GM18867 (cell line): ENCODE measurements around the gene SHROOM3.
A peak's percentile ranks its signal among the peaks of the same experiment; 100 is the strongest.

Experiments
- ATAC-seq: cut with Tn5 transposase; IDR thresholded peaks from one replicate; pipeline ENCODE4 v1.9.1; 2021; ENCODE audit warnings: mild to moderate bottlenecking, moderate library complexity; ENCODE audit not compliant: unreplicated experiment

The SHROOM3 gene

DNA sequence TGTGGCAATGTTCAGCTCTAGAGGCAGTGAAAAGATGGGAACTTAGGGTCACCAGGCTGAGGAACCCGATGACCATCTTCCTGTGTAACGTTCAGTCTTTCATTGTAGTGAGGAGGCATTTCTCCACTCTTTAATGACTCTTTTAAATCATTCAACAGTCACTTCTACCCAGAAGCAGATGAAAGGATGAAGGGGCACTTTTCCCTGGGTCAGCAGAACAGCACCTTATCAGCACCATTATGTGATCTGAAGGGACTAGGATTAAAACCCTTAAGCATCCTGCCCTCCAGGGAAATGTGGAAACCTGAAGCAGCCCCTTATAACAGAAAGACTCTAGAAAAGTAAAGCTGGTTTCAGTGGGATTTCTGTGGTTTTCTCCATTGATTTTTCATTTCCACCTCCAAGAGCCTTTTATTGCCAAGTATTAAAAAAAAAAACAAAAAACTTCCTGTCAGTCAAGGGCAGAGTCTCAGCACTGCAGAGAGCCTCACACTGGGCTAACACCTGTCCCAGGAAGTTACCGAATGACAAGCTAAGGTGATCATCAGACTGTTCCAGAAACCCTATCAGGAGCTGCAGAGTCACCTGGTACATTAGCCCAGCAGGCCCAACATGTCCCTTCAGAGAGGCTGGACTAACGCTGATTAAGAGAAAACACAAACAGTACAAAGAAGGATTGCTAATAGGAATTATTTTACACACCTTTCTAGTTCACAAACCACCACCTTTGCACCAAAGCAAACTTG lies 185.9 kb downstream of the SHROOM3 start:
- peak; percentile 51 for ATAC-seq

DNA sequence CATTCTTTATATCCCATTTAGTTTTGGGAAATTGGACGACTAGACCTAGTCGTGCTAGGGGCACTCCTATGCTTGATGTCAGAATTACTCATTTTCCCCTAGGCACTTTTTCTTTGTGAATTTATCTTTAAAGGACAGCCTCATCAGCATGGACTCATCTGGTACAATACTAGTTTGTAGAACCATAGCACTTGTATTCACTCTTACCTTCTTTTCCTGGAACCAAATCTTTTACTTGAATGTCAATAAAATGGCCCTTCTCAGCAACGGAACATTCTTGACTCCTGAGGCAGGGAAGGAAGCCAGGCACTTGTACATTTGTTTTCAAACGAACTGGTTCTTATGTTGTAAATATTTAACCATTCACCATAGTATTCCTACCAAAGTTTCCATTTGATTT lies 187.1 kb downstream of the SHROOM3 start:
- no peak for ATAC-seq

DNA sequence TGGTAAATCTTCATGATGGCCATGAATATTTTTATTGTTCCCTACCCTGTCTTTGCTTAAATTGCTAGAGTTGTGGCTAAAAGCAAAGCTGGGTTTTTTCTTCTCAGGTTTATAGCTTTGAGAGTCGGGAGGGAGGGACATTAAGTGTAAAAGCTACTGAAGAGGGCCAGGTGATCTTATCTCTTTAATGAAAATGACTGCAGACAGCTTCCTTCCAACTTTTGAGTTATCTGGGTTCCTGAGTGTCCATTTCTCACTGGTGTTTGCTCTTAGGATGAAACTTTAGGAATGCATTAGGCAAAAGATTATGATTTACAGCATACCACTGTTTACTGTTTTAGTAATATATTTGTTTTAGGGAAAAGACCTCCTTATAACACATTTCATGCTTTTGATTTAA lies 187.7 kb downstream of the SHROOM3 start:
- no peak for ATAC-seq

DNA sequence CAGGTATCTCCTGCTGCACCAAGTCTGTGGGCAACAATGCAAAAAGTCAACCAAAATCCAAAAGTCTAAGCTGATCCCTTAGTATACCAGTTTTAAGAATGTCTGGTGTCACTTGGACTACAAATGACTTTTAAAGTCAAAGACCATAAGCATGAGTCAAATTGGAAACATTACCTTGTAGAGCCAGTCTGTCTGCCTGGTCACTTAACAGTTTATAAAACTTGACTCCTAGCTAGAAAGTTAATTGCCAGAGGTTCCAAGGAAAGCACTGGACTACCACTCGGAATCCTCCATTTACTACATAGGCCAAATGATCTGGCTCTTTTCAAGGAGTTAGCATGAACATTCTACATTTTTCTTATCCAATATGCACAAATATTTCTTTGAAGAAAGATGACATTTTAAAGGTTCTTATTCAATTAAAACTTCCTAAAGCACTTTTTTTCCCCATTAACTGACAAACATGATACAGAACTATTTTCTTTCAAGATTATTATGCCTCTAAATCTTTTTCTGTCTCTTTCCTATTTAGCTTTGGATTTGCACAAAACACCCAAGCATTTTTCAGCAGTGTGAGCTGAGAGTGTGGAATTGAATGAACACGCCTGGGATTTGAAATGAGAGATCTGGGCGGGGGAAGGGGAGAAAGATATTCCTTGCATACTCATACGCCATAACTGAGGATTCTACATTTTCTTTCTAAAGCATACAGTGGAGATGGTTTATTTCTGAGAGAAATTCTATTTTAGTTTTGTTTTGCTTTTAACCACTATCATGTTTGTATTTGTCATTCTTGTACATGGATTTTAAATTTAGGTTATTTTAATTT lies 188.4 kb downstream of the SHROOM3 start:
- ATAC-seq, result no peak

DNA sequence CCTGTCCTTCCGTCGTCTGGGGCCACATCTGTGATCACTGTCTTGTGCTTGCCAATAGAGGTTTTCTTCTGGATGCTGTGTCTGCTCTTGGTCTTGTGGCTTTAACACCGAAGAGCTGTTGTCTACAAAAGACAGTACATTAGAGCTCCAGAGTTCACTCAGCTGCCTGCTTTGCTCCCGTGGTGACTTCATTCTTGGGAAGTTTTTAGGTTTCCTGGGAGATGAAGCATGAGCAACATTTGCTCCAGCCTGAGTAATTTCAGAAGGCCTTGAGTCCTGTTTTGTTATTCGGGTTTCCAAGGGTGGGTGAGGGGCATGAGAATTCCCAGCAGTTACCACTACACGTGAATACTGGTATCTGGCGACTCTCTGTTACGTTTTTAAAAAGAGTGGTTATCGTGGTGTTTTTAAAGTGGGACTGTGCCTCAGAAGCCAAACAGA lies 189.2 kb downstream of the SHROOM3 start:
- no peak for ATAC-seq

DNA sequence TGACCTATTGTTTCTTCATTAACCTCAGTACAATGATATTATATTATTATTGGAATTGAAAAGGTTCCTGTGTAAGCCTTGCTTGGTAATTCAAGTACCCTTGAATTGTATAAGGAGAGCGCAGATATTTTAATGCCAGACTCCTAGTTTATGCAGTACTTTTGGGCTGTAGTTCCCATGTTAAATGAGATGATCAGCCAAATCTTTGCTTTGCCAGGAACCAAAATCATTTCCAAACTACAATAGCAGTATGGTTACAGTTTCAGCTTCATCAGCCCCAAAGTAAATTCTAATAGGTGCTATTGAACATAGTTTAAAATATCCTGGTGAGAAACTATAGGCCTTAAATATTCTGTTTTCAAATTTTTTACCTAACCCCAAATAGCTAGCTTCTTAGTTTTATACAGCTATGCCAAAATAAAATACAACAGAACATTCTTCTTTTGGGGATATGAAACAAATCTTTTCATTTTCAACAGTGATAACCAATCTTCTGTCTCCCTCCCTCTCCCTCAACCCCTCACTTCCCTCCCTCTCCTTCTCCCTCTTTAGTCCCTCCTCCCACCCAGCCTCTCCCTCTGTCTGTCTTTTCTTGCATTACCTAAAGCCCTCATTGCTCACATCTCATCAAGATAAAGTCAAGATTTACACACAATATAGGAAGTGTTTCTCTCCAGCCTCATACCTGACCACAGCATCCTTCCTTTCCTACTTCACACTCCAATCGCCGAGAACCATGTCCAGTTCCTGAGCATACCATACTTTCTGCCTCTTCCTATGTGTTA lies 190.1 kb downstream of the SHROOM3 start:
- no peak for ATAC-seq

DNA sequence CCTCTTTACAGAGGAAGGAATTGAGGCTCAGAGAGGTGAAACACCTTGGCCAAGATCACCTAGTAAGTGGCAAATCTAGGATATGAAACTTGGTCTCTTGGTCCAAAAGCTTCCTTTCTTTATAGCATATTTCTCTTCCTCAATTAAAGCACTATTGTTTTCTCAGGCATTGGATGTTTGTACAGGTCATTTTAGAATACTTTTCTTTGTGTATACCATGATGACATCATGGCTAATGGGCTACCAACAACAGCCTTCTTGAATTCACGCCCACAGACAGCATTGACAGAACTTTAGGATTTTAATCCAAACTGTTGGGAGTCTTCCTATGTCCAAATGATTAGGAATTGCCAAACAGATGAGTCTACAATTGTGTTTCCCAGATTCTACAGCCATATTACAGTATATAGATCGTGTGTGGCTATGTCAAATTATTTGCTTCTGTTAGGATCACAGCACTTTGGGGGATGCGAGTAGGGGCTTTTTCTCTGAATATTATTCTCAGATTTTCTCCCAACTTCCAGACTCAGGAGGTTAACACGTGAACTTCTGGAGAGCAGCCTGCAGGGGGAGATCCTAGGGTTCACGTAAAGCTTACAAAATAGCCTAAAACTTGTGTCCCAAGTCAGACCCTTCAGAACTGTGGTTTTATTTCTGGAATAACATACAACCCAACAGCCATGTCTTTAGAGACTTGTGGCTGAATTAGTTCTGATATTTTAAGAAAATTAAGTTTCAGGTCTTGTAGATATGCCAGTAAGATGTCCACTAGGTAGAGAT lies 191.8 kb downstream of the SHROOM3 start:
- no peak for ATAC-seq

DNA sequence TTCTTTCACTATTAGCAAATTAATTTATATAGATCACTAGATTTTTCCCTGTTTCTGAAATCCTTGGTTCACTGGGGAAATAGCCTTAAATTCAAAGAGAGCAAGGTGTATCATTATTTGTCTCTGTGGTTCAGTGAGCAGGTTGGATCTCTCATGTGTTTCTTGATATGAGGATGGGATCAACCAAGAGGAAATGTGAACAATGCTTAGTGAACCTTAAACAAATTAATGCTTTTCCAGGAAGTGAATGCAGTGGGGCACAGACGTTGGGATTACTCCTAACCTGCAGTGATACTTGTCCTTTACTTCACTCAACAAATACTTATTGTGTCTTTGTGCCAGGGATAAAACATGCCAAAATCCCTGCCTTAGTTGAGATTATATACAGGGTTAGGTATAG lies 193.2 kb downstream of the SHROOM3 start:
- no peak for ATAC-seq

DNA sequence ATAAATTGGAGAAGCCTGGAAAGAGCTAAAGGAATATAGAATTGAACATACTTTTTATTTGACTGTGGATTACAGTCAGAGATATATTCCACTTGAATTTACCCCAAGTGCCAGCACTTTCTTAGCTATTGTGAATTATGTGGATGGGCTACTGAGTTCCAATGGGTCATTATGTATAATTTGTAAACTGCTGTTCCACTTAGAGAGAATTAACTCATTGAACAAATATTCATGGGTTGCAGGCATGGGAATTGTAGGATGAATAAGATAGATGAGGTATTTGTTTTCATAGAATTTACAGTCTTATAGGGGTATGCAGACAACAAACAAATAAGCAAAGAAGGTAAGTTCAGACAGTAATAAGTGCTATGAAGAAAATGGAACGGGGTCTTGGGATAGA lies 195.7 kb downstream of the SHROOM3 start:
- no peak for ATAC-seq

DNA sequence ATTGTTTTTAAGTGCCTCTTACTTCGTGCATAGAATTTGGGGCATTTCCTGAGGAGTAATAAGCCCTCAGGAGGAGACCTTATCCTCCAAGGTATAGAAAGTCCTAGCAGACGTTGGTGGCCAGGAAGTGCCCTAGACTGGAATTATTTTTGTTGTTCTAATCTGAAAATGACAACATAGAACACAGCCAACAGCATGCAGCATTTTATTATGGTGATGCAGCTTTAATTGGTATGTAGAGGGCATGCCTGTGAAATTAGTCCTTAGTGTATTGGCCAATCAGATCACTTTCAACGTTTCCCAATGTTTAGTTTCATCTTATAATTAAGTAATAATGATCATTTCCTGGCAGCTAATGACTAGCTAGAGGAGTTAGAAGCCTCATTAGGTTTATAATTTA lies 199.2 kb downstream of the SHROOM3 start:
- no peak for ATAC-seq

DNA sequence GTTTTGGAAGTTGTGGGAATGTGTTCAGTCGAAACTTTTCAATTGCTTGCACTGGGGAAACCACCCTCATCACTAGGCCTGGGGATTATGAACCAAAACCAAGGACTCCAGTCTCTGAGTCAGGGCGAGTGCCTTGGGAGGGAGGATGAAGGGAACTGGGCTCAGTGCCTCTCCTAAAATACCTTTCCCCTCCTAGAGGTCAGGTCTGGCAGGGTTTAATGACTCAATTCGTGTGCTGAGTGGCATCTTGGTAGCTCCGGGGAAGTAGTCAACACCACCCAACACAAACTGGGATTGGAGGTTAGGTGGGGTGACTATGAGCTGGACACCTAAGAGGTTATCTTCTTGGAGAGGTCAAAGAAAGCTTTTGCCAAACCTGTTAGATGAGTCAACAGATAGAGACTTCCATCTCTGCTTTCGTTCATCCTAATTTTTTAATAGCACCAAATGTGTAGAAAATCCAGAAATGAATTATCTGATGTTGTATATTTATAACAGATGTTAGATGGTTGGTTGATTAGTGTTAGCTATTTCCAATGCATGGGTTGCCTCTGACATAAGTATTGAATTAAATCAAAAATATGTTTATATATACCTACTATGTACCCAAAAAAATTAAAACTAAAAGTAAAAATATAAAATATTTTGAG lies 202.8 kb downstream of the SHROOM3 start:
- ATAC-seq, result no peak

DNA sequence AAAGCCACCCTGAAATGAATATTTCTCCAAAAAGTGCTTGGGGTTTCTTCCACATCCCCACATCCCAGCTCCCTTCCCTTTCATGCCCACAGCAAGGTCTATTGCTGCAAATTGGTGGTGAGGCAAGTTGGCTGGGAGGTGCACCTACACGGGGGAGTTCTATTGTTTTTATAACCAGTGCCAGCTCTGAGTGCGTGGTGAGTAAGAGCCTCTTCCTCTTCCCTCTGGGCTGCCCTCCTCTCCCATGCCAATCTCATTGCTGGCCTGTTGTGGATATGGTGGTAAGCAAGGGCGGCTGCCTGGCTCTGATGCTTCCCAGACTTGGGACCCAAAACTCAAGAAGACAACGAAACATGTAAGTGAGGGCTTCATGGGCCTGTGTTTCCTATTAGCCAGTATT lies 204.3 kb downstream of the SHROOM3 start:
- ATAC-seq, result no peak

DNA sequence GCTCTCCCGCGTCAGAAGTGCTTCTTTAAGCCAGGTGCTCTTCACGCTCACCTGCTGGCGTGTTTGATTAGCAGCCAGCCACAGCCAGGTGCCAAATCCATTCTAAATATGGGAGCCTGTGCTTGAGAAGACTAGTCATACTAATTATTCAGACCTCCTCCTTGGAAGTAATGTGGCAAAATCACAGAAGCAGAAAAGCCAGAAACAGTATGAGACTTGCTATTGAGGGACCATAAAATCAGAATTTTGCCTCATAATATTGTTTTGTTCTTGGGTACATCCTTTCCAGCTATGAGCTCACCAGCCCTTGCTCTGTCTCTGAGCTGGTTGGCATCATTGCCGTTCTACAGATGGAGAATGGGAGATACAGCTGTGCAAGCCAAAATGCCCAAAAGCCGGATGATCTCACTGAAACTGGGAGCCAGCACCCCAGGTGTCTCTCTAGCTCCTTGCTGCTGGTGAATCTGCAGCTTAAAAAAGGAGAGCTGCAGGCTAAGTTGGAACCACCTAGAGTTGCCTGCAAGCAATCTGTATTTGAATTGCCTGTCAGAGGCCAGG lies 205.4 kb downstream of the SHROOM3 start:
- ATAC-seq, result no peak

DNA sequence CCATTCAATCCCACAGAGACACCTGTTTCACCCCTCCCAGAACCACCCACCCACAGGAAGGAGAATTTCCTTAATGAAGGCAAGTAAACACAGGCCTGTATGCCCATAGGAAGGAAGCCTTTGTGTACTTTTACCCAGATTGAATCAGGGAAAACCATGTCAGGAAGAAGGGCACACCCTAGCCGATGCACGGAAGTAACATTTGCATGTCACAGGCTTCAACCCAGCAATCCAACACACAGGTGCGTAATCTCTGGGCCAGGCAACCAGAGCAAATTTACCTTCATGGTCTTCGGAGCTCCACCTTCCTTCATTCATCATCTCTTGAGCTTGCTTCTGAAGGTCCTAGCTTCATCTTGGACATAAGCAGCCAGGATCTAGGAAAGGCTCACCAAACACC lies 206.3 kb downstream of the SHROOM3 start:
- no peak for ATAC-seq

DNA sequence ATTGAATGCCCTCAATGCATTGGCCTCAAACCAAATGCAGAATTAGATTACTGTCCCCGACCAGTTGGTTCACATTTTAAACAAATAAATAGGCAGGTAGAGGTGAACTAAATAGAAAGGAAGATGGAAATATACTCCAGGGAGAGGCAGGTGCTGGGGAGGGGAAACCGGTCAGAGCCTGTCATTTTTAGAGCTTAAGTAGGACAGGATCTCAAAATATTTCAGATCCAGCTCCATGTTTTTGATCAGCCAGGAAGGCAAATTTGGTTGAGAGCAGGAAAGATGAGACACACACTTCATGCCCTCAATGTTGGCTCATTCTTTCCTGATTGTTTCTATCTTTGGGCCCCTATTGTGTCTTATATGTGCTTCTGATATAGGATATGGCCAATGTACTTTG lies 206.7 kb downstream of the SHROOM3 start:
- no peak for ATAC-seq

DNA sequence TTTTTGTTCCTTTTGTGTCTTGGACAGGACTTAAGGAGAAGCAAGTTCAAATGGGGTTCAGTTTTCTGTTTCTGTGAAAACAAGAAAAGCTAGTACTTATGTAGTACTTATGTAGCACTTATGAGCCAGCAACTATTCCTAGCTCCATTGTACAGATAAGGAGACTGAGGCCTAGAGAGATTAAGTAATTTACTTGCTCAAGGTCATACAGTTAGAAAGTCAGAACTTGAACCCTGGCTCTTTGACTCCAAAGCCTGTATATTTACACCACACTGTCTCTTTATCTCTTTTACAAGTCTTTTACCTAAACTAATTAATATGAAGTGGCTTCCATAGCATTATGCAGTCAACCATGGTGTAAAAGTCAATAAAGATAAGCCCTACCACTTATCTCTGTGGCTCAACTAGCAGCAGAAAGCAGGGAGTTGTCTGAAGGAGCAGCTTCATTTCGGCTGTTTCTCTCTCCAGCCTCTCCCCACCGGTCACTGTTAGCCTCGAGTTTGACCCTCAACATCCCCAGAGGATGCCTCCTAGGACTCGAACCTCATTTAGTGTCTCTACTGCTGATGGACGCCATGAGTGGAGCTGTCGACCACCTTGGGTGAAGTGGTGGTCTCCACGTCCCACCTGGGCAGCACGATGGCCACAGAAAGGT lies 209.9 kb downstream of the SHROOM3 start:
- ATAC-seq, result no peak

DNA sequence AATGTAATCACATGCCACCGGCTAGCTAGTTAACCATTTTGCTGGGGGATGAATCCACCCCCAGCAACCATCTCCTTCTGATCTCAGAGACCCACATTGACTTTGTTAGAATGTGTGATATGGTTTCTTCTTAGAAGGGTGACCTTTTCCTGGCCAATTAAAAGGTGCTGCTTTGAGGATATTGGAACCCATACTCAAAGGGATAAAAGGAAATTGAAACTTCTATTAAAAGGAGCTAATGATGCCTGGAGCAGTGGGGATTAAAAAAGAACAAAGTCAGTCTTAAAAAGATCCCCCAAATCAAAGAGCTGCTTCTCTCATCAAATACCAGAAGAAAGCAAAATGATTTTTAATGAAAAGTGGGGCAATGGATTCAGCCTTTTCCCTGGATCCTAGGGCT lies 214.1 kb downstream of the SHROOM3 start:
- no peak for ATAC-seq

DNA sequence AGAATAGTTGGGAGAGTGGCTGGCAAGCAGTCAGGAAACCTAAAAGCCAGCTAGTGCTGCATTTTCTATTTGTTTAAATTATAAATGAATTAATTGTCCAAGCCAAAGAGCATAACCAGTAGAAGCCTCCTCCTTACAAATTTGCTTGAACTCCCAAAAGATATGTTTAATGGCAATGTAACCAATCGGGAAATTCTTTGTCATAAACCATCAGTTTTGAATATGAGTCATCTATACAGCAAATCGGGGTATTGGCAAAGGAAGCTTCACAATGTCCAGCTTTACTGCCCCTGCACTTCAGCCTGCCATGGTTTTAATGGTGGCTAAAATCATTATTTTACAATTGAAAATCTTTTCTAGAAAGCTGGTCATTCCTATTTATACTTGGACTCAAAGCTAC lies 216.6 kb downstream of the SHROOM3 start:
- no peak for ATAC-seq

DNA sequence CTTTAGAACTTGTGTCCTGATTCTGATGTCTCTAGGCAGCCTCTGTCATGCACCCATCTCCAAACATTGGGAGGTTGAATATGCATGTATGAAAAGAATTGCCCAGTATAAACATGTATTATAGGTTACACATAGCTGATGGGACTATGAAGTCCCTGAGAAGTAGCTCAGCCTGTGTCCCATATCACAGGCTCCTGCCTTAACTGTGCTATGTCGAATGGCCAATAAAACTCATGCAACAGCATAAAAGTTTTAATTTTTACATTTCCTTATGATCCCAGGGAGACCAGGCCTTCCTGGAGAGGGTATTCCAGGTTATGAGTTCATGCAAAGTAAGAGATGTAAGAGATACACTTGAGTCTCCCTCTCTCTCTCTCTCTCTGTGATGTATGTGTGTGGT lies 217.4 kb downstream of the SHROOM3 start:
- ATAC-seq, result no peak
